ENCODE measurements around the gene PPP3CB.

The PPP3CB gene

DNA sequence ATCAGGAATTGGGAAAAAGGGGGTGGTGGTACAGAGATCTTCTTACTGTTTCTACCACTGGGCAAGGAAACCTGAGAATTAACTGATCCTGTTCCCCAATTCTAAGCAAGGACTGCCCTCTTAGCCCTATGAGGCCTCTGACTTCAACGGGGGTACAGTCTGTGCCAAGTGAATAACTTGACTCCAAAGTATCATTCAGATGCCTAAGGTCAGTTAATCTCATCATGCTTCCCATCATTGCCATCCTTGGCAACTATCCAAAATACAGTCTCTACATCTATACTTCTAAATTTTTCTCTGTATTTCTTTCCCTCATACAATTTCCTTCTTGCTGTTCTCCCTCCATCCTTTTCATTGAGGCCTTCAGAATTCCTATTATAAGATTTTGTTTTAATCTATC is 10.5 kb downstream of the PPP3CB start:
- Histone ChIP-seq H3K27ac (ENCODE audit: low read length) (no peak overlapping the region), H3K9me3 (ENCODE audit: control insufficient read depth, insufficient read depth, low read length) (no peaks in the 10 kb centered on the region), H3K36me3 (ENCODE audit: control insufficient read depth, insufficient read depth, low read length) (no peaks in the 10 kb centered on the region), H3K4me1 (ENCODE audit: control insufficient read depth, insufficient read depth, low read length) (no peaks in the 10 kb centered on the region), H3K4me3 (ENCODE audit: low read length) (no peak overlapping the region), H3K27me3 (ENCODE audit: control insufficient read depth, insufficient read depth, low read length) (no peaks in the 10 kb centered on the region)
- WGBS (ENCODE audit: insufficient coverage, insufficient read length), result no CpG with 5 or more reads among the region's 1 CpG
- DNase-seq (ENCODE audit: low read depth, low spot score), result no peak

DNA sequence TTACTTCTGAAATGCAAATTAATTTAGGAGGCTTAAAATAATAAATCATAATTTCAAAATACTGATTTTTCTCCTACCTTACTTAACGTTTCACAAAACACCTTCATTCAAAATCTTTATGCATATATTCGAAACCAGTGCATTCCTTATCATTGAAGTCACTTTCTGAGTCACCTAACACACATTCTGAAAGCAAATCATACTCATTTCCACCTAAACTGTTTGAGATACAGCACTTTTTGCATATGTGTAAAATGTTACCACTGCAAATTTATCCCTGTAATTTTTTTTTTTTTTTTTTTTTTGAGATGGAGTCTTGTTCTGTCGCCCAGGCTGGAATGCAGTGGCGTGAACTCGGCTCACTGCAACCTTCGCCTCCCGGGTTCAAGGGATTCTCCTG is 15.7 kb downstream of the PPP3CB start:
- Histone ChIP-seq H3K4me3 (ENCODE audit: low read length) (no peak overlapping the region), H3K27me3 (ENCODE audit: control insufficient read depth, insufficient read depth, low read length) (no peaks in the 10 kb centered on the region), H3K27ac (ENCODE audit: low read length) (no peak overlapping the region), H3K9me3 (ENCODE audit: control insufficient read depth, insufficient read depth, low read length) (no peaks in the 10 kb centered on the region), H3K36me3 (ENCODE audit: control insufficient read depth, insufficient read depth, low read length) (no peaks in the 10 kb centered on the region; the same call in 1 of the 2 replicates), H3K4me1 (ENCODE audit: control insufficient read depth, insufficient read depth, low read length) (no peaks in the 10 kb centered on the region)
- DNase-seq (ENCODE audit: low read depth, low spot score), result no peak
- 100% methylated on average over 2 of the region's 7 CpGs for WGBS (ENCODE audit: insufficient coverage, insufficient read length)

DNA sequence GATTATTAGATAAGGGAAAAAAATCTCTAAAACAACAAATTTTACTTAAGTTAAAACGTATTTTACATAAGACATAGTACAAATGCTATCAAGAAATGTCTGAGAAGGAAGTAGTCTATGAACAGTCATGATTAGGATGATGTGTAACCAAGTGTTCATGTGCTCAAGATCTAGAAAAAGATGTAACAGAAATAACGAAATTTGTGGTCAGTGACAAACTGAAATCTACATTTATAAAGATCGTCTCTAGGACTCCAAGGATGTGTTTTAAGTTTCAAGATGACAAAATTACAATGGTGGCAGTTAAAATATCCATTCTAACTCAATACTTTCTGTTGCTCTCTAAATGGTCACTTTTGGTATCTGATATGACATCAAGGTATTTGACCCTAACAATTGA is 17.2 kb downstream of the PPP3CB start:
- H3K27me3 ChIP-seq (ENCODE audit: control insufficient read depth, insufficient read depth, low read length), result no peaks in the 10 kb centered on the region
- peaks cover 3% of the 10 kb centered on the region; the same call in 1 of the 2 replicates for H3K36me3 ChIP-seq (ENCODE audit: control insufficient read depth, insufficient read depth, low read length)
- no CpG with 5 or more reads among the region's 3 CpGs for WGBS (ENCODE audit: insufficient coverage, insufficient read length)
- H3K27ac ChIP-seq (ENCODE audit: low read length), result no peak overlapping the region
- H3K4me3 ChIP-seq (ENCODE audit: low read length), result no peak overlapping the region
- H3K9me3 ChIP-seq (ENCODE audit: control insufficient read depth, insufficient read depth, low read length), result no peaks in the 10 kb centered on the region
- DNase-seq (ENCODE audit: low read depth, low spot score), result no peak
- H3K4me1 ChIP-seq (ENCODE audit: control insufficient read depth, insufficient read depth, low read length), result no peaks in the 10 kb centered on the region

DNA sequence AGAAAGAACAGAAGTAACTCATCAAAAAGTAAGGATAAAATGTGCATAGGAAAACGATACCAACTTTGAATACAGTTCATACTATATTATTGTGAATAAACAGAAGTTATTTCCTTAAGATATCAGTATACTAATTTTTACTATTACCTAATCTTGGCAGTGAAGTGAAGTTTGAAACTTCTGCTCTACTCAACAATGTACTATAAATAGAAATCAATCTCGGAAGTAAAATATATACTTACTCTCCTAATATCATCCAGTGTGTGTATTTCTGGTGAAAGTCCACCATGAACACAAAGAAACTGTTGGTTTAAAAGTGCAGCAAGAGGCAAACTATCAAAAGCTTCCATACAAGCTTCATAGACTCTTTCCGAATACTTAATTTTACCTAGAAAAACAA is 24.6 kb downstream of the PPP3CB start:
- Histone ChIP-seq H3K4me3 (ENCODE audit: low read length) (no peak overlapping the region), H3K36me3 (ENCODE audit: control insufficient read depth, insufficient read depth, low read length) (peaks cover 3% of the 10 kb centered on the region; the same call in 1 of the 2 replicates), H3K27ac (ENCODE audit: low read length) (no peak overlapping the region), H3K9me3 (ENCODE audit: control insufficient read depth, insufficient read depth, low read length) (no peaks in the 10 kb centered on the region), H3K4me1 (ENCODE audit: control insufficient read depth, insufficient read depth, low read length) (no peaks in the 10 kb centered on the region), H3K27me3 (ENCODE audit: control insufficient read depth, insufficient read depth, low read length) (no peaks in the 10 kb centered on the region)
- no peak for DNase-seq (ENCODE audit: low read depth, low spot score)
- WGBS (ENCODE audit: insufficient coverage, insufficient read length), result no CpG with 5 or more reads among the region's 3 CpGs

DNA sequence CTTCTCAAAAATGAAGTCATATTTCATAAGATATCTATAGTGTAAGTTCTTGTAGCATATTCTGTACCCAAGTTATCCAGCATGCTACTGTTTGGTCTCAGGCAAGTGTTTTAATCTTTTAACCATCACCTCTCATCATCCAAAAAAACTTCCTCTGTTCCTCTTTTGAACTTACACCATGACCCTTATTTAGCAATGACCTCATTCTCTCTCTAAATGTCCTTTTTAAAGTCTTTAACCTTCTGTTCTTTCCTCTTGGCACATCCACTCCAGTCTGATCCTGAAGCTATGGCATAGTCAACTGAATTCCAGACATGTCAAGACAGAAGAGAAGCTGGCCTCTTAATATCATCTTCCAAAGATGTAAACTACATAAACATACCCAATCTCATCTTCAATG is 26.2 kb downstream of the PPP3CB start:
- Histone ChIP-seq H3K27ac (ENCODE audit: low read length) (no peak overlapping the region), H3K4me3 (ENCODE audit: low read length) (no peak overlapping the region), H3K9me3 (ENCODE audit: control insufficient read depth, insufficient read depth, low read length) (no peaks in the 10 kb centered on the region), H3K27me3 (ENCODE audit: control insufficient read depth, insufficient read depth, low read length) (no peaks in the 10 kb centered on the region), H3K4me1 (ENCODE audit: control insufficient read depth, insufficient read depth, low read length) (no peaks in the 10 kb centered on the region), H3K36me3 (ENCODE audit: control insufficient read depth, insufficient read depth, low read length) (peaks cover under 1% of the 10 kb centered on the region; the same call in 1 of the 2 replicates)
- DNase-seq (ENCODE audit: low read depth, low spot score), result no peak

DNA sequence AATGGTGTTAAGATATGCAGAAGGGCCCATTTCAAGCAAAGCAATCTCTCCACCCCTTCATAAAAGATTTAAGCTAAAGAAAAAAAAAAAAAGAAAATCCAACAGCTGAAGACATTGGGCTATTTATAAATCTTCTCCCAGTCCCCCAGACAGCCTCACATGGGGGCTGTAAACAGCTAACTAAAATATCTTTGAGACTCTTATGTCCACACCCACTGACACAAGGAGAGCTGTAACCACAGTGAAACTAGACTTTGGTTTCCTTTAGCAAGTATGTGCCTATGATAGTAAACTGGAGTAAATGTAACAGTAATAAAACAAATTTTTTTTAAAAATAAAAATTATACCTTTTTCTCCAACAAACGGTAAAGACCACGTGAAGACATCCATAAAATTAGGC is 28.6 kb downstream of the PPP3CB start:
- Histone ChIP-seq H3K4me1 (ENCODE audit: control insufficient read depth, insufficient read depth, low read length) (no peaks in the 10 kb centered on the region), H3K27me3 (ENCODE audit: control insufficient read depth, insufficient read depth, low read length) (no peaks in the 10 kb centered on the region), H3K4me3 (ENCODE audit: low read length) (no peak overlapping the region), H3K36me3 (ENCODE audit: control insufficient read depth, insufficient read depth, low read length) (no peaks in the 10 kb centered on the region; the same call in 1 of the 2 replicates), H3K27ac (ENCODE audit: low read length) (no peak overlapping the region), H3K9me3 (ENCODE audit: control insufficient read depth, insufficient read depth, low read length) (no peaks in the 10 kb centered on the region)
- no peak for DNase-seq (ENCODE audit: low read depth, low spot score)
- no CpG with 5 or more reads among the region's 2 CpGs for WGBS (ENCODE audit: insufficient coverage, insufficient read length)

DNA sequence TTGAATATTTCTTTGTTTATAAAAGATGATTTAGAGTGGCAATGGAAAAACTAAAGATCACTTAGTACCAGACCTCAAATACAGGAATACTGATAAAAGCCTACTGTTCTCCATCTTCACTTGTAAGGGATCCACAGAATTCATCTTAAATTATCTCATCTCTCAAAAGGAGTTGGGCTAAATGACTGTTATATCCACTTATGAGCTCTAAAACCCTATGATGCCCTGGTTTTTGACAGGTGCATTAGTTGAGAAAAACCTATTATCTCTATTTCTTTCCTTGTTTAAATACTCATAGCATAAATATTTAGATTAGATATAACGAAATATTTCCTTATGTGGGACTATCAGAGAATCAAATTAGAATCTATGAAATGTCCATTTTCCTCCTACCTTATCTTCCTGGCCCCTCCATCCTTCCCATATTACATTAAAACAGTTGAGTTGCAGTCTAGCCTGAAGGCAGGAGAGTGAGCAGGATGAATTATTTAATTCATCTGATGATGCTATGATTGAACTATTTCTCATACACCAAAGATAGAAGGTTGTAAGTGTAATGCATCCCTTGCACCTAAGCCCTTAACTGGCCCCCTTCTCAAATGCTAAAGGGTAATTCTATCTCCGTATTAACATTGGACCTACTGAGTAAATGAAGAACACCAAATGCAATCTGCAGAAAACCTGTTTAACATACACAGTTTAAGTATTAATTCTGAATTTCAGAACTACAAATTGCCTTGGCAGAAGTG is 29.7 kb downstream of the PPP3CB start:
- no peaks in the 10 kb centered on the region; the same call in 1 of the 2 replicates for H3K36me3 ChIP-seq (ENCODE audit: control insufficient read depth, insufficient read depth, low read length)
- WGBS (ENCODE audit: insufficient coverage, insufficient read length), result no CpG with 5 or more reads among the region's 2 CpGs
- DNase-seq (ENCODE audit: low read depth, low spot score), result no peak

DNA sequence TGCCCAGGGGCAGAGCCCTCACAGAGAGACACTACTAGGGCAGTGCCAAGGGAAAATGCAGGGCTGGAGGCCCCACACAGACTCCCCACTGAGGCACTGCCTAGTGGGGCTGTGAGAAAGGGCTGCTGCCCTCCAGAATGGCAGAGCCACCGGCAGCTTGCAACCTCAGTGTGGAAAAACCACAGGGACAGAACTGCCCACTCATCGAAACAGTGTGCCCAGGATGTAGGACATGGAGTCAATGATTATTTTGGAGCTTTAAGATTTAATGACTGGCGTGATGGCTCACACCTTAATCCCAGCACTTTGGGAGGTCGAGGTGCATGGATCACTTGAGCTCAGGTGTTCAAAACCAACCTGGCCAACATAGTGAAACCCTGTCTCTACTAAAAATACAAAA is 34.9 kb downstream of the PPP3CB start:
- H3K4me3 ChIP-seq (ENCODE audit: low read length), result no peak overlapping the region
- no peaks in the 10 kb centered on the region for H3K4me1 ChIP-seq (ENCODE audit: control insufficient read depth, insufficient read depth, low read length)
- DNase-seq (ENCODE audit: low read depth, low spot score), result no peak
- no CpG with 5 or more reads among the region's 4 CpGs for WGBS (ENCODE audit: insufficient coverage, insufficient read length)
- no peaks in the 10 kb centered on the region for H3K9me3 ChIP-seq (ENCODE audit: control insufficient read depth, insufficient read depth, low read length)
- H3K27ac ChIP-seq (ENCODE audit: low read length), result no peak overlapping the region
- H3K27me3 ChIP-seq (ENCODE audit: control insufficient read depth, insufficient read depth, low read length), result no peaks in the 10 kb centered on the region
- no peaks in the 10 kb centered on the region for H3K36me3 ChIP-seq (ENCODE audit: control insufficient read depth, insufficient read depth, low read length)

More for the DNA sequence above, 29.7 kb downstream of the PPP3CB start:
- Histone ChIP-seq H3K9me3 (ENCODE audit: control insufficient read depth, insufficient read depth, low read length) (no peaks in the 10 kb centered on the region), H3K4me3 (ENCODE audit: low read length) (no peak overlapping the region), H3K27me3 (ENCODE audit: control insufficient read depth, insufficient read depth, low read length) (no peaks in the 10 kb centered on the region), H3K4me1 (ENCODE audit: control insufficient read depth, insufficient read depth, low read length) (no peaks in the 10 kb centered on the region), H3K27ac (ENCODE audit: low read length) (no peak overlapping the region)

DNA sequence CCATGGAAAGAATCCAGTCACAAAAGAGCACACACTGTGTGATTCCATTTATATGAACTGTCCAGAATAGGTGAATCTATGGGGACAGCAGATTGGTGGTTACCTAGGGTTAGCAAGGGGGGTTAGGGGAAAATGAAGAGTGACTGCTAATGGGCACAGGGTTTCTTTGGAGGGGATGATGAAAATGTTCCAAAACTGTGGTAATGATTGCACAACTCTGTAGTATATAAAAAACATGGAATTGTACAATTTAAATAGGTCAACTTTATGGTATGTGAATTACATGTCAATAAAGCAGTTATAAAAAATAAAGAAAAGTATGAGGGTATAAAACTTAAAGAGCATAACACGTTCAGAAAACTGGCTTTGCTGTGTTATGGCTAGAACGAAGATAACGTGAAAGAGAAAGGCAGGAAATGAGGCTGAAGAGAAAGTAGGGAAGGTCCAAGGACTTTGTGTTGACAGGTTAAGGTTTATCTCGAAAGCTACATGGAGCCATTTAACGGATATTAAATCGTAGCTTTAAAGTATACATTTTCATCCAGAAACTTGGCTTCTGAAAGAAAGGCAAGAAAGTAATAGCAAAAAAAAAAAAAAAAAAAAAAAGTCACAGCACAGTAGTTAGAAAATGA is 36.0 kb downstream of the PPP3CB start:
- H3K4me3 ChIP-seq (ENCODE audit: low read length), result no peak overlapping the region
- H3K9me3 ChIP-seq (ENCODE audit: control insufficient read depth, insufficient read depth, low read length), result no peaks in the 10 kb centered on the region
- H3K4me1 ChIP-seq (ENCODE audit: control insufficient read depth, insufficient read depth, low read length), result no peaks in the 10 kb centered on the region
- DNase-seq (ENCODE audit: low read depth, low spot score), result no peak
- H3K27ac ChIP-seq (ENCODE audit: low read length), result no peak overlapping the region
- no peaks in the 10 kb centered on the region for H3K36me3 ChIP-seq (ENCODE audit: control insufficient read depth, insufficient read depth, low read length)
- H3K27me3 ChIP-seq (ENCODE audit: control insufficient read depth, insufficient read depth, low read length), result no peaks in the 10 kb centered on the region
- WGBS (ENCODE audit: insufficient coverage, insufficient read length), result no CpG with 5 or more reads among the region's 6 CpGs

DNA sequence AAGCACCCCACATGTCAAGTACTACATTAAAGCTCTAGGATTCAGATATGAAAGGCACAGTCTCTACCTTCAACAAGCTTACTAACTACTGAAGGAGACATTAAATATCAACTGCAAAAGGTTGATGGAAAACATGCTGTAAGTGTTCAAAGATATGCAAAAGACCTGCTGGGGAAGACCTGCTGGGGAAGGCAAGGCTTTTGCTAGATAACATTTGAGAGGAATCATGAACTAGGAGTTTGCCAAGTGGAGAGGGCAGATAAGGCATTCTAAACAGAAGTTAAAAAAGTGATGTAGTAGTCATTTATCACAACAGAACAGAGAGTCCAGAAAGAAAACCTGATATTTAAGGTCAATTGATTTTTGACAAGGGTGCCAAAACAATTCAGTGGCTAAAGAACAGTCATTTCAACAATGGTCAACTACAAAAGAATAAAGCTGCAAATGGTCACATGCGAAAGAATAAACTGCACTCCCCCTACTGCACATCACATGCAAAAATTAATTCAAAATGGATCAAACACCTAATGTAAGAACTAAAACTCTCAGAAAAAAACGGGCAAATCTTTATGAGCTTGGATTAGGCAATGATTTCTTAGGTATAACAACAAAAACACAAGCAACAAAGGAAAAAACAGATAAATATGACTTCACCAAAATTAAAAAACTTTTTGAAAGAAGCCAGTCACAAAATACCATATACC is 39.5 kb downstream of the PPP3CB start:
- Histone ChIP-seq H3K4me1 (ENCODE audit: control insufficient read depth, insufficient read depth, low read length) (no peaks in the 10 kb centered on the region), H3K27me3 (ENCODE audit: control insufficient read depth, insufficient read depth, low read length) (no peaks in the 10 kb centered on the region), H3K9me3 (ENCODE audit: control insufficient read depth, insufficient read depth, low read length) (no peaks in the 10 kb centered on the region), H3K27ac (ENCODE audit: low read length) (no peak overlapping the region), H3K4me3 (ENCODE audit: low read length) (no peak overlapping the region), H3K36me3 (ENCODE audit: control insufficient read depth, insufficient read depth, low read length) (no peaks in the 10 kb centered on the region)
- DNase-seq (ENCODE audit: low read depth, low spot score), result no peak
- no CpG with 5 or more reads among the region's 2 CpGs for WGBS (ENCODE audit: insufficient coverage, insufficient read length)

Data from iPS DF 6.9 (cell line).